ENCODE data around the gene LRRC71. TPM values are rescaled to one million over a fixed set of nuclear protein-coding genes. Genes with fewer than 3 reads are reported as not detected.

Gene LRRC71
- total RNA-seq, 1 experiment from 2014 or later: 0.22 TPM

DNA sequence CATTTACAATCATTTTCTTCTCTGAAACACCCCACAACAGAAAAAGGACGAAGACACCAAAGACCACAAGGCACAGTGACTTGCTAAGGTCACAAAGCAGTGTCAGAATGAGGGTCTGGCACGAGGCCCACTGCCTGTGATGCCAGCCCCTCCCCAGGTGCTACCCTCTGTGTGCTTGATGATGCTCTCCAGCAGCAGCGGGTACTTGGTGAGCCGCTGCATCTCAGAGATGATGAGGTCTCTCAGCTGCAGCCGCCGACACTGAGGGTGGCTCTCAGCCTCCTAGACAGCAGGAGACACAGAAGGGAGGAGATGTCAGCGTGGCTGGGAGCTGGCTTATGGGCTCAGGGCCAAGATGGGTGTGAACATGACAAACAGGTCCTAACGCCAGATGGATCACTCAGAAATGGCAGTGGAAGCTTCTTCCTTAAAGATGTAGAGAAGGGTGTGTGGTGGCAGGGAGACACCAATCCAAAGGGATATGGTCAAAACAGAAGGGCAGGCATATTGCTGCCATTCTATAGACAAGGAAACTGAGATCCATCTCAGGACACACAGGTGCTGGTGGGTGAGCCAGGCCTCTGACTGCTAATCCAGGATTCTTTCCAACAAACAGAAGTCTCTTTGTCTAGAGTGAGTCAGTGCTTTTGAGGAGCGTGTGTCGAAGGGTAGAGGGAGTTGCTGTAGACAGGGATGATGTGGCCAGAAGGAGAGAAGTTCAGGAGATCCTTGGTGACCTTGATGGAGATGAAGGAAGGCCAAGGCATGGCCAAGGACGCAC, 25.6 kb downstream of the LRRC71 start (continued):
- TF ChIP-seq, protein P1, sequence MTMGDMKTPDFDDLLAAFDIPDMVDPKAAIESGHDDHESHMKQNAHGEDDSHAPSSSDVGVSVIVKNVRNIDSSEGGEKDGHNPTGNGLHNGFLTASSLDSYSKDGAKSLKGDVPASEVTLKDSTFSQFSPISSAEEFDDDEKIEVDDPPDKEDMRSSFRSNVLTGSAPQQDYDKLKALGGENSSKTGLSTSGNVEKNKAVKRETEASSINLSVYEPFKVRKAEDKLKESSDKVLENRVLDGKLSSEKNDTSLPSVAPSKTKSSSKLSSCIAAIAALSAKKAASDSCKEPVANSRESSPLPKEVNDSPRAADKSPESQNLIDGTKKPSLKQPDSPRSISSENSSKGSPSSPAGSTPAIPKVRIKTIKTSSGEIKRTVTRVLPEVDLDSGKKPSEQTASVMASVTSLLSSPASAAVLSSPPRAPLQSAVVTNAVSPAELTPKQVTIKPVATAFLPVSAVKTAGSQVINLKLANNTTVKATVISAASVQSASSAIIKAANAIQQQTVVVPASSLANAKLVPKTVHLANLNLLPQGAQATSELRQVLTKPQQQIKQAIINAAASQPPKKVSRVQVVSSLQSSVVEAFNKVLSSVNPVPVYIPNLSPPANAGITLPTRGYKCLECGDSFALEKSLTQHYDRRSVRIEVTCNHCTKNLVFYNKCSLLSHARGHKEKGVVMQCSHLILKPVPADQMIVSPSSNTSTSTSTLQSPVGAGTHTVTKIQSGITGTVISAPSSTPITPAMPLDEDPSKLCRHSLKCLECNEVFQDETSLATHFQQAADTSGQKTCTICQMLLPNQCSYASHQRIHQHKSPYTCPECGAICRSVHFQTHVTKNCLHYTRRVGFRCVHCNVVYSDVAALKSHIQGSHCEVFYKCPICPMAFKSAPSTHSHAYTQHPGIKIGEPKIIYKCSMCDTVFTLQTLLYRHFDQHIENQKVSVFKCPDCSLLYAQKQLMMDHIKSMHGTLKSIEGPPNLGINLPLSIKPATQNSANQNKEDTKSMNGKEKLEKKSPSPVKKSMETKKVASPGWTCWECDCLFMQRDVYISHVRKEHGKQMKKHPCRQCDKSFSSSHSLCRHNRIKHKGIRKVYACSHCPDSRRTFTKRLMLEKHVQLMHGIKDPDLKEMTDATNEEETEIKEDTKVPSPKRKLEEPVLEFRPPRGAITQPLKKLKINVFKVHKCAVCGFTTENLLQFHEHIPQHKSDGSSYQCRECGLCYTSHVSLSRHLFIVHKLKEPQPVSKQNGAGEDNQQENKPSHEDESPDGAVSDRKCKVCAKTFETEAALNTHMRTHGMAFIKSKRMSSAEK (CRISPR knock-in tag; IDR thresholded peaks at IDR 0.05; ENCODE audit: borderline replicate concordance): no peak
- TF ChIP-seq ZNF512 (CRISPR knock-in tag; IDR thresholded peaks at IDR 0.05; ENCODE audit: borderline replicate concordance) (no peak), NR3C1 (CRISPR knock-in tag; conservative IDR thresholded peaks at IDR 0.05; ENCODE audit: low read depth) (no peak), FOXP1 (CRISPR knock-in tag; IDR thresholded peaks at IDR 0.05; ENCODE audit: borderline replicate concordance) (no peak), ZNF416 (CRISPR knock-in tag; IDR thresholded peaks at IDR 0.05) (no peak)
- TF ChIP-seq, protein P2, sequence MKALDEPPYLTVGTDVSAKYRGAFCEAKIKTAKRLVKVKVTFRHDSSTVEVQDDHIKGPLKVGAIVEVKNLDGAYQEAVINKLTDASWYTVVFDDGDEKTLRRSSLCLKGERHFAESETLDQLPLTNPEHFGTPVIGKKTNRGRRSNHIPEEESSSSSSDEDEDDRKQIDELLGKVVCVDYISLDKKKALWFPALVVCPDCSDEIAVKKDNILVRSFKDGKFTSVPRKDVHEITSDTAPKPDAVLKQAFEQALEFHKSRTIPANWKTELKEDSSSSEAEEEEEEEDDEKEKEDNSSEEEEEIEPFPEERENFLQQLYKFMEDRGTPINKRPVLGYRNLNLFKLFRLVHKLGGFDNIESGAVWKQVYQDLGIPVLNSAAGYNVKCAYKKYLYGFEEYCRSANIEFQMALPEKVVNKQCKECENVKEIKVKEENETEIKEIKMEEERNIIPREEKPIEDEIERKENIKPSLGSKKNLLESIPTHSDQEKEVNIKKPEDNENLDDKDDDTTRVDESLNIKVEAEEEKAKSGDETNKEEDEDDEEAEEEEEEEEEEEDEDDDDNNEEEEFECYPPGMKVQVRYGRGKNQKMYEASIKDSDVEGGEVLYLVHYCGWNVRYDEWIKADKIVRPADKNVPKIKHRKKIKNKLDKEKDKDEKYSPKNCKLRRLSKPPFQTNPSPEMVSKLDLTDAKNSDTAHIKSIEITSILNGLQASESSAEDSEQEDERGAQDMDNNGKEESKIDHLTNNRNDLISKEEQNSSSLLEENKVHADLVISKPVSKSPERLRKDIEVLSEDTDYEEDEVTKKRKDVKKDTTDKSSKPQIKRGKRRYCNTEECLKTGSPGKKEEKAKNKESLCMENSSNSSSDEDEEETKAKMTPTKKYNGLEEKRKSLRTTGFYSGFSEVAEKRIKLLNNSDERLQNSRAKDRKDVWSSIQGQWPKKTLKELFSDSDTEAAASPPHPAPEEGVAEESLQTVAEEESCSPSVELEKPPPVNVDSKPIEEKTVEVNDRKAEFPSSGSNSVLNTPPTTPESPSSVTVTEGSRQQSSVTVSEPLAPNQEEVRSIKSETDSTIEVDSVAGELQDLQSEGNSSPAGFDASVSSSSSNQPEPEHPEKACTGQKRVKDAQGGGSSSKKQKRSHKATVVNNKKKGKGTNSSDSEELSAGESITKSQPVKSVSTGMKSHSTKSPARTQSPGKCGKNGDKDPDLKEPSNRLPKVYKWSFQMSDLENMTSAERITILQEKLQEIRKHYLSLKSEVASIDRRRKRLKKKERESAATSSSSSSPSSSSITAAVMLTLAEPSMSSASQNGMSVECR (CRISPR knock-in tag; IDR thresholded peaks at IDR 0.05; ENCODE audit: borderline replicate concordance): no peak

- ChIA-PET CTCF (interaction anchor here (2.5 kb wide), 1 partner anchor 127 kb away, joined by 28 read pairs; no protein-coding TSS in a partner anchor), POLR2A (no interaction called here)
- TF ChIP-seq GTF2I (CRISPR knock-in tag; conservative IDR thresholded peaks at IDR 0.05) (no peak), ZNF138 (CRISPR knock-in tag; conservative IDR thresholded peaks at IDR 0.05) (no peak), SMAD4 (CRISPR knock-in tag; IDR thresholded peaks at IDR 0.05) (no peak), E2F1 (CRISPR knock-in tag; IDR thresholded peaks at IDR 0.05) (no peak), FOXP1 (CRISPR knock-in tag; IDR thresholded peaks at IDR 0.05; ENCODE audit: borderline replicate concordance) (no peak), ZNF396 (CRISPR knock-in tag; IDR thresholded peaks at IDR 0.05; ENCODE audit: borderline replicate concordance) (no peak), ATF1 (CRISPR knock-in tag; IDR thresholded peaks at IDR 0.05) (no peak), ZMAT4 (CRISPR knock-in tag; IDR thresholded peaks at IDR 0.05) (no peak)
- TF ChIP-seq, protein P1 (CRISPR knock-in tag; IDR thresholded peaks at IDR 0.05; ENCODE audit: borderline replicate concordance): no peak
- TF ChIP-seq, protein P3, sequence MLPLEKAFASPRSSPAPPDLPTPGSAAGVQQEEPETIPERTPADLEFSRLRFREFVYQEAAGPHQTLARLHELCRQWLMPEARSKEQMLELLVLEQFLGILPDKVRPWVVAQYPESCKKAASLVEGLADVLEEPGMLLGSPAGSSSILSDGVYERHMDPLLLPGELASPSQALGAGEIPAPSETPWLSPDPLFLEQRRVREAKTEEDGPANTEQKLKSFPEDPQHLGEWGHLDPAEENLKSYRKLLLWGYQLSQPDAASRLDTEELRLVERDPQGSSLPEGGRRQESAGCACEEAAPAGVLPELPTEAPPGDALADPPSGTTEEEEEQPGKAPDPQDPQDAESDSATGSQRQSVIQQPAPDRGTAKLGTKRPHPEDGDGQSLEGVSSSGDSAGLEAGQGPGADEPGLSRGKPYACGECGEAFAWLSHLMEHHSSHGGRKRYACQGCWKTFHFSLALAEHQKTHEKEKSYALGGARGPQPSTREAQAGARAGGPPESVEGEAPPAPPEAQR (CRISPR knock-in tag; IDR thresholded peaks at IDR 0.05): no peak
- TF ChIP-seq, protein P4, sequence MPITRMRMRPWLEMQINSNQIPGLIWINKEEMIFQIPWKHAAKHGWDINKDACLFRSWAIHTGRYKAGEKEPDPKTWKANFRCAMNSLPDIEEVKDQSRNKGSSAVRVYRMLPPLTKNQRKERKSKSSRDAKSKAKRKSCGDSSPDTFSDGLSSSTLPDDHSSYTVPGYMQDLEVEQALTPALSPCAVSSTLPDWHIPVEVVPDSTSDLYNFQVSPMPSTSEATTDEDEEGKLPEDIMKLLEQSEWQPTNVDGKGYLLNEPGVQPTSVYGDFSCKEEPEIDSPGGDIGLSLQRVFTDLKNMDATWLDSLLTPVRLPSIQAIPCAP (CRISPR knock-in tag; IDR thresholded peaks at IDR 0.05): no peak
Measured at GRCh38 chr1:156947127-156947526, 26.7 kb downstream of the LRRC71 start.

More at GRCh38 chr1:156947127-156947526, 26.7 kb downstream of the LRRC71 start:
- no peaks in the 10 kb centered on the region for H3K27me3 Mint-ChIP-seq (ENCODE audit: low read depth)
- no peak for DNase-seq (ENCODE audit: low spot score)
- H3K4me3 Mint-ChIP-seq: no peak overlapping the region
- no peaks in the 10 kb centered on the region for H3K4me1 Mint-ChIP-seq
- H3K9me3 Mint-ChIP-seq: no peaks in the 10 kb centered on the region
- no peak overlapping the region for H3K27ac Mint-ChIP-seq
- H3K36me3 Mint-ChIP-seq: peaks cover 73% of the 10 kb centered on the region
- no peak for ATAC-seq
